ENCODE results near the gene CD52.

DNA sequence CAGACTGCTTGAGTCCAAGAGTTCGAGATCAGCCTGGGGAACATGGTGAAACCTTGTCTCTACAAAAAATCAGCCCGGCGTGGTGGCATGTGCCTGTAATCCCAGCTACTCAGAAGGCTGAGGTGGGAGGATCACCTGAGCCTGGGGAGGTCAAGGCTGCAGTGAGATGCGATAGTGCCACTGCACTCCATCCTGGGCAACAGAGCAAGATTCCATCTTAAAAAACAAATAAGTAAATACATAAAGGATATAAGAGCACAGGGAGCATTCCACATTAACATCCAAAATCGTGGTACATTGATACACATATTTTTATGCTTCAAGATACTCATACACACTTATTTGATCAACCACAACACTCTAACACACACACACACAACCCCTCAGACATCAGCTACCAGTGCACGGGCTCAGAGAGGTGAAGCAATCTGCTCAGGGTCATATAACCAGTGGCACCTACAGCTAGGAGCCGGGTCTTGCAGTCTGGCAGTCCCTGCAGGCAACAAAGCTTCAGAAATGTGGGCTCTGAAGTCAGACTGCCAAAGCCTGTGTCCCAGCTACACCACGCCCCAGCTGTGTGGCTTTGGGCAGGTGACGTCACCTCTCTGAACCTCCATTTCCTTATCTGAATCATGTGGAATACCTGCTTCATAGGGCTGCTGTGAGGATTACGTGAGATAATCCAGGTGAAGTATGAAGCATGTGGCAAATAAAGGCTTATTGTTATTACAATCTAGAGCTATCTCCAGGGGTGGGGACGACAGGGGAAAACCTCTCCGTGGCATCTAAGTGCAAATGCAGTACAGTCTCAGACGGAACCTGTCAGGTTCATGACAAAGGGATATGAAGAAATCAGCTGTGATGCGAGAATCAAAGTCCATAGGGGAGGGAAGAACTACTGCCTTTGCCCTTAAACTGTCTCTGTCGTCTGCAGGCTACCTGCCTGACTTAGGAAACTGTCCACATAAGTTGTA lies 40.9 kb downstream of the CD52 start:
- TF ChIP-seq CTCF (IDR thresholded peaks at IDR 0.05) = peak in 1 of 6 experiments; percentile 26
- TF ChIP-seq POLR2A (IDR thresholded peaks at IDR 0.05) = peak in 1 of 4 donors; percentile 11
